ENCODE results near the gene ARHGAP18. TPM values are rescaled to one million over a fixed set of nuclear protein-coding genes. Genes with fewer than 3 reads are reported as not detected.

ARHGAP18 gene
- total and polyA plus RNA-seq, 4 experiments from 2014 or later = 2.3 to 4.6 (median 4.0) TPM

DNA sequence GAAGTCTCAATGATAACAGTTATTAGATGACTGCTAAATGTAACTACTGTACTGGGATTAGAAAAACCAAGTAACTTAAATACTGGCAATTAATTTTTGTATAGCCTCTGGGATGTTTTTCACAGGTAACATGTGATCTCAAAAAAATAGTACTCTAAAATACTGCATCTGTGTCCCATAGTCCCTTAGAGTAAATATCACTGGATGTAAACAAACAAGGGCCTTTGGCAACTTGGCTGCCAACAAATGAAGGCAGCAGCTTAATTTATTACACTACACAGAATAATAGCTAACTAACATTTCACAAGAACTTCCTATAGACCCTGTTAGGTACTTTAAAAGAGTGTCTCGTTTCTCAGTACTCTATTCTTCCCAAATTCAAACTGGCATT, 14.0 kb downstream of the ARHGAP18 start:
- peak overlapping the region in 6 of 7 donors; percentile 28 to 76 (median 56) for H3K27ac Mint-ChIP-seq
- peaks cover 22 to 34% (median 29%) of the 10 kb centered on the region in 4 donors for H3K4me1 Mint-ChIP-seq
- no peaks in the 10 kb centered on the region for H3K27me3 ChIP-seq (ENCODE audit: insufficient read depth, low read length)
- ChIA-PET CTCF (ENCODE audit: partially characterized antibody) (interaction anchor here (0.9 to 1.7 kb wide), 6 partner anchors 10 to 37 kb away, joined by 3 to 4 read pairs (median 3); partner anchors contain the start of gene ARHGAP18), POLR2A (ENCODE audit: partially characterized antibody) (interaction anchor here (1.3 to 1.8 kb wide), 4 partner anchors 9 to 54 kb away, joined by 3 to 10 read pairs (median 7); partner anchors contain the start of gene ARHGAP18)
- no peak overlapping the region for H3K4me3 ChIP-seq (ENCODE audit: low read length in 2 of 2)
- intact Hi-C loops (cut with micrococcal nuclease) = no loop called here
- no peaks in the 10 kb centered on the region for H3K9me3 Mint-ChIP-seq
- no peaks in the 10 kb centered on the region for H3K36me3 ChIP-seq (ENCODE audit: insufficient read depth, low read length)
- peaks cover 26% of the 10 kb centered on the region for H3K4me1 ChIP-seq (ENCODE audit: insufficient read depth, low read length)
- H3K27ac ChIP-seq (ENCODE audit: low read depth, low read length) = no peak overlapping the region
- H3K27me3 Mint-ChIP-seq = no peaks in the 10 kb centered on the region
- H3K4me3 Mint-ChIP-seq = peak overlapping the region in 6 of 8 donors; percentile 2 to 75 (median 40)
- no peaks in the 10 kb centered on the region for H3K9me3 ChIP-seq (ENCODE audit: control insufficient read depth in 1 of 2, low read length in 2 of 2)
- DNase-seq = no peak
- no peaks in the 10 kb centered on the region for H3K36me3 Mint-ChIP-seq

GRCh38 chr6:129695373-129696027, 14.5 kb downstream of the ARHGAP18 start:
- Mint-ChIP-seq H3K27ac (peak overlapping the region in 6 of 7 donors; percentile 28 to 73 (median 48)), H3K4me3 (peak overlapping the region in 7 of 8 donors; percentile 2 to 75 (median 37)), H3K4me1 (peaks cover 22 to 33% (median 27%) of the 10 kb centered on the region in 4 donors), H3K27me3 (no peaks in the 10 kb centered on the region), H3K36me3 (no peaks in the 10 kb centered on the region), H3K9me3 (no peaks in the 10 kb centered on the region)
- intact Hi-C loops (cut with micrococcal nuclease) = loop anchor here (1.0 kb wide), 1 partner anchor 8 kb away; no protein-coding TSS in a partner anchor
- no peak overlapping the region for H3K27ac ChIP-seq (ENCODE audit: low read depth, low read length)
- no peak overlapping the region for H3K4me3 ChIP-seq (ENCODE audit: low read length in 2 of 2)
- peaks cover 26% of the 10 kb centered on the region for H3K4me1 ChIP-seq (ENCODE audit: insufficient read depth, low read length)
- ChIA-PET CTCF (ENCODE audit: partially characterized antibody) (interaction anchor here (1.0 to 1.7 kb wide), 5 partner anchors 14 to 37 kb away, joined by 3 to 4 read pairs (median 3); partner anchors contain the start of gene ARHGAP18), POLR2A (ENCODE audit: partially characterized antibody) (interaction anchor here (1.2 to 1.8 kb wide), 5 partner anchors 8 to 54 kb away, joined by 3 to 10 read pairs (median 6); partner anchors contain the start of gene ARHGAP18)
- no peaks in the 10 kb centered on the region for H3K9me3 ChIP-seq (ENCODE audit: control insufficient read depth in 1 of 2, low read length in 2 of 2)
- no peak for DNase-seq
- H3K36me3 ChIP-seq (ENCODE audit: insufficient read depth, low read length) = no peaks in the 10 kb centered on the region
- H3K27me3 ChIP-seq (ENCODE audit: insufficient read depth, low read length) = no peaks in the 10 kb centered on the region

DNA sequence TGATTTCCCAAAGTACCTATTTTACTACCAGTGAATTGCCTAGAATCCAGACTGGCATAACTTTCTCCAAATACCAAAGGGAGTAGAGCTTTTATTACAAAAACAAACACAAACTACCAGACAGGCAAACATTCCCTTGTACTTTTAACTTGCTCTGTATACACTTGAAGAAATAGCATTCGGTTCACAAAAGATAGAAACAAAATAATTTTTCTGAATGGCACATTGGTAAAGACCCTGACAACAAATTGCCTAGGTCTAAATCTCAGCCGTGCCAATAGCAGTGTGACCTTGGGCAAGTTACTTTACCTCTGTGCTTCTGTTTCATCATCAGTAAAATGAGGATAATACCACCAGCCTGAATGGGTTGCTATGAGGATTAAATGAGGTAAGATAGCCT, 15.9 kb downstream of the ARHGAP18 start:
- CTCF ChIA-PET (ENCODE audit: partially characterized antibody) = interaction anchor here (1.4 kb wide), 1 partner anchor 10 kb away, joined by 5 read pairs; no protein-coding TSS in a partner anchor
- no peak overlapping the region for H3K27ac ChIP-seq (ENCODE audit: low read depth, low read length)
- no peaks in the 10 kb centered on the region for H3K27me3 ChIP-seq (ENCODE audit: insufficient read depth, low read length)
- intact Hi-C loops (cut with micrococcal nuclease) = loop anchor here (1.0 kb wide), 1 partner anchor 10 kb away; no protein-coding TSS in a partner anchor
- peaks cover 26% of the 10 kb centered on the region for H3K4me1 ChIP-seq (ENCODE audit: insufficient read depth, low read length)
- POLR2A ChIA-PET (ENCODE audit: partially characterized antibody) = interaction anchor here (0.8 kb wide), 1 partner anchor 10 kb away, joined by 3 read pairs; no protein-coding TSS in a partner anchor
- no peaks in the 10 kb centered on the region for H3K36me3 ChIP-seq (ENCODE audit: insufficient read depth, low read length)
- H3K9me3 ChIP-seq (ENCODE audit: control insufficient read depth in 1 of 2, low read length in 2 of 2) = no peaks in the 10 kb centered on the region
- Mint-ChIP-seq H3K27me3 (no peaks in the 10 kb centered on the region), H3K4me1 (peaks cover 21 to 33% (median 23%) of the 10 kb centered on the region in 4 donors), H3K9me3 (no peaks in the 10 kb centered on the region), H3K27ac (no peak overlapping the region), H3K4me3 (no peak overlapping the region), H3K36me3 (no peaks in the 10 kb centered on the region)
- H3K4me3 ChIP-seq (ENCODE audit: low read length in 2 of 2) = no peak overlapping the region
- no peak for DNase-seq

DNA sequence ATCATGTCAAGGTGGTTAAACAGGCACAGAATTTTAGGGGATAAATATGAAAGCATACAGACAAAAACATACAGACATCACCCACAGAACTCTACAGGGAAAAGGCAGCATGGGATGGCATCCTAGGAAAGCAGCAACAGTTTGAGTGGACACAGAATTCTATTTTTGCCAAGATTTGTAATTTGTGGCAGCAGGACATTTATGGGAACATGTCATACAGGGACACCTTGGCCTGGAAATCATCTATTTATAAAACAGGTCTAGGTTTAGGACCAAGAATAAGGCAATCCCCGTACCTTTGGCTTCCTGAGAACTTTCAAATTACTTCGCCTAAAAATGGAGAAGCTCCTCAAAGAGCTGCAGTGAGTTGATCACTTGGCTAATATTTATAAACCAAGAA, 17.5 kb downstream of the ARHGAP18 start:
- Mint-ChIP-seq H3K4me3 (no peak overlapping the region), H3K4me1 (peaks cover 28 to 41% (median 31%) of the 10 kb centered on the region in 4 donors), H3K27ac (no peak overlapping the region), H3K27me3 (no peaks in the 10 kb centered on the region), H3K9me3 (no peaks in the 10 kb centered on the region), H3K36me3 (no peaks in the 10 kb centered on the region)
- ChIA-PET CTCF (ENCODE audit: partially characterized antibody) (no interaction called here), POLR2A (ENCODE audit: partially characterized antibody) (interaction anchor here (0.7 kb wide), 1 partner anchor 16 kb away, joined by 3 read pairs; no protein-coding TSS in a partner anchor)
- Histone ChIP-seq H3K4me3 (ENCODE audit: low read length in 2 of 2) (no peak overlapping the region), H3K27ac (ENCODE audit: low read depth, low read length) (no peak overlapping the region), H3K9me3 (ENCODE audit: control insufficient read depth in 1 of 2, low read length in 2 of 2) (no peaks in the 10 kb centered on the region), H3K27me3 (ENCODE audit: insufficient read depth, low read length) (no peaks in the 10 kb centered on the region), H3K4me1 (ENCODE audit: insufficient read depth, low read length) (peaks cover 35% of the 10 kb centered on the region), H3K36me3 (ENCODE audit: insufficient read depth, low read length) (no peaks in the 10 kb centered on the region)
- no peak for DNase-seq
- intact Hi-C loops (cut with micrococcal nuclease) = no loop called here

DNA sequence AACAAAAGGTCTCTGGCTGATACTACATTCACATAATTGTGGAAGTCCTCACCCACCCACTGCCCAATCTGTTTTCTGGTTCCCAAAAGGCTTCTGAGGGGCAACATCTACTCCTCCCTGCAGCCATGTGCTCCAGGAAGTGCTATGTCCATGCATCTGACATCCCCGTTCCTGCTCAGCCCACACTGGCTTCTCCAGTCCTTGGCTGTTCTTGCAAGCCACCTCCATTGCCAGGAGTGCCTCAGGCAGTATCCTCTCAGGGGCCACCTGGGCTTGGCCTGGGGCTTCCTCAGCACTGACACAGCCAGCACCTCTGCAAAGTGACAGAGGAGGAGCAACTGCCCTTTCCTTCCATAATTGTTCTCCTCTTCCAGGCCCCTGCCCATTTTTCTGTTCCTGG, 18.3 kb downstream of the ARHGAP18 start:
- Mint-ChIP-seq H3K4me1 (peaks cover 33 to 44% (median 34%) of the 10 kb centered on the region in 4 donors), H3K27me3 (no peaks in the 10 kb centered on the region), H3K4me3 (no peak overlapping the region), H3K9me3 (no peaks in the 10 kb centered on the region), H3K27ac (peak overlapping the region in 2 of 7 donors; percentile 14 to 66), H3K36me3 (no peaks in the 10 kb centered on the region)
- H3K27me3 ChIP-seq (ENCODE audit: insufficient read depth, low read length) = no peaks in the 10 kb centered on the region
- H3K9me3 ChIP-seq (ENCODE audit: control insufficient read depth in 1 of 2, low read length in 2 of 2) = no peaks in the 10 kb centered on the region
- DNase-seq = no peak
- H3K4me1 ChIP-seq (ENCODE audit: insufficient read depth, low read length) = peaks cover 36% of the 10 kb centered on the region
- H3K27ac ChIP-seq (ENCODE audit: low read depth, low read length) = no peak overlapping the region
- POLR2A ChIA-PET (ENCODE audit: partially characterized antibody) = no interaction called here
- no peak overlapping the region for H3K4me3 ChIP-seq (ENCODE audit: low read length in 2 of 2)
- CTCF ChIA-PET (ENCODE audit: partially characterized antibody) = no interaction called here
- intact Hi-C loops (cut with micrococcal nuclease) = no loop called here
- no peaks in the 10 kb centered on the region for H3K36me3 ChIP-seq (ENCODE audit: insufficient read depth, low read length)

GRCh38 chr6:129691043-129691640, 18.8 kb downstream of the ARHGAP18 start:
- Histone ChIP-seq H3K4me1 (ENCODE audit: insufficient read depth, low read length) (peaks cover 36% of the 10 kb centered on the region), H3K27me3 (ENCODE audit: insufficient read depth, low read length) (no peaks in the 10 kb centered on the region), H3K4me3 (ENCODE audit: low read length in 2 of 2) (no peak overlapping the region), H3K36me3 (ENCODE audit: insufficient read depth, low read length) (no peaks in the 10 kb centered on the region), H3K27ac (ENCODE audit: low read depth, low read length) (no peak overlapping the region), H3K9me3 (ENCODE audit: control insufficient read depth in 1 of 2, low read length in 2 of 2) (no peaks in the 10 kb centered on the region)
- Mint-ChIP-seq H3K9me3 (no peaks in the 10 kb centered on the region), H3K36me3 (no peaks in the 10 kb centered on the region), H3K4me3 (no peak overlapping the region), H3K27me3 (no peaks in the 10 kb centered on the region), H3K4me1 (peaks cover 31 to 43% (median 33%) of the 10 kb centered on the region in 4 donors), H3K27ac (no peak overlapping the region)
- ChIA-PET CTCF (ENCODE audit: partially characterized antibody) (no interaction called here), POLR2A (ENCODE audit: partially characterized antibody) (no interaction called here)
- intact Hi-C loops (cut with micrococcal nuclease) = no loop called here
- DNase-seq = no peak

Data from CD4-positive, alpha-beta memory T cell (primary cell).